ENCODE measurements around the gene NOD2.

Gene NOD2

GRCh38 chr16:50671644-50672260 is 21.7 kb upstream of the NOD2 start:
- DNase-seq, result no peak

- DNase-seq, result no peak
Measured at GRCh38 chr16:50673496-50674275, 19.7 kb upstream of the NOD2 start.

- DNase-seq, result no peak
Measured at GRCh38 chr16:50674831-50675230, 18.6 kb upstream of the NOD2 start.

DNA sequence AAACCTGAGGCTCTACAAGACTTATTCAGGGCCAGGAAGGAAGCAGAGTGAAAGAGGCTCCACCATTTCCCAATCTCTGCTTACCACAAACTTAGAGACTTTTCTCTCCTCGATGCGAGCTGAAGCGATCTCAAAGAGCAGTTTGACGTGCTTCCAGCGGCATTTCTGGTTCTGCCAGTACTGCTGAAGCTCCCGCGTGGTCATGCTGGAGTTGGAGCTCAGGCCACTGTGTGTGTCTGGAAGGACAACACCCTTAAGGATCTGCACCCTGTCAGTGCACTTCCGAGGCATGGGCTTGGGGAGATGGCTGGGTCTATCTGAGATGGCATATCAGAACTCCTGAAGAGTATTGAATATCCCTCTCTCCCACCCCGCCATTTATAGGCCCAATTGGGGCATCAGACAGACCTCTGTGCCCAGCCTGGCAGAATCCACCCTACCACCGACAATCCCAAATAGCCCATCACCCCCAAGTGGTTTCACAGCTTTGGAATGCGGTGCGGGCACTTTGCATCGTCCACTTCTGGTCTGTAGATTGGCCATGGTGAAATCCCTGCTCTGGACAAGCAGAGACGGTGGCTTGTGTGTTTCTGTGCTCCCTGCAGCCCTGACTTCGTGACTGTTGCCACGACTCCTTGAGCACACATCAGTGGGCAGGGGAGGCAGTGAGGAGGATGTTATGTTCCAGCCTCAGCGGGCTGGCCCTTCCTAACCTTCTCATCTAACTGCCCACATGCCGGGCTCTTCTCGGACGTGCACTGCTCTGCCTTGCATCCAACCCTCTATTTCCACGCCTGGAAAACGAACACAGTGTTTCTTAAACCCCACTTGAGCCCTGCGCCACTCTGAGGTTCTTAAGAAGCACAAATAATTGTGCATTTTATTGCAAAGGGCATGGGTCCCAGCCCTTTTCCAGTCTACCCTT is 17.5 kb upstream of the NOD2 start:
- DNase-seq, result no peak

GRCh38 chr16:50676684-50677225 is 16.7 kb upstream of the NOD2 start:
- DNase-seq, result no peak

DNA sequence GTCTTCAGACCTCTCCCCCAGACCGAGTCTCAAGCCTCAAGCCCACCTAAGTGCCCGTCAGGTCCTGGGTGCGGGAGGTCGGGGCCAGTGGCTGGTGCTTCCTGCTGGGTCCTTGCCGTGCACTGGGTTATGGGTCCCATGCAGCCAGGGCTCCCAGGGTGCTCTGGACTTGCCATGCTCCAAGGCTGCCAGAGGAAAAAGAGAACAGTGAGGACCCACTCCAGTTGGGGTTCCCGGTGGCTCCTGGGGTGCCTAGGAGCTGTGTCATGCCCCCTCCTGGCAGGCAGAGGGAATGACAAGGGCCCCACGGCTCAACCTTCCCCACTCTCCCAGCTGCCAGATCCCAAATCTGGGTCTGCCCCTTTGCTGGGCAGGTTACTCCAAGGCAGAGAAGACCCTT is 16.1 kb upstream of the NOD2 start:
- no peak for DNase-seq

DNA sequence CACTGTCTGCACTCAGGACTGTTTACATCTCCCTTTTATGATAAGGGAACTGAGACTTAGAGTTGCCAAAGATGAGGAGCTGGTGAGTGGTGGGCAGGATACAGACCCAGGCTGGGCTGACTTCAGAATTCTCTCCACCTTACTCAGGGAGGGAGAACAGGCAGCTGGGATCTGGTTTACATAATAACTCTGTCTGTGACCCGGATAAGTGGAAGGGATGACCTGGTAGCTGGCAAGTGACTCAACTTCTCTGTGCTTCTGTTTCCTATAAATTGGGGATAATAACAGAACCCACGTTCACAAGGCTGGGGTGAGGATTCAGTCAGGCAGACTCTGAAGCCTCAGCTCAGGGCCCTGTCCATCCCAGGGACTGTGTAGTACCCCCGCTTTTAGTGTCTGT is 14.9 kb upstream of the NOD2 start:
- no peak for DNase-seq

- DNase-seq, result no peak
Measured at GRCh38 chr16:50679266-50679665, 14.1 kb upstream of the NOD2 start.

DNA sequence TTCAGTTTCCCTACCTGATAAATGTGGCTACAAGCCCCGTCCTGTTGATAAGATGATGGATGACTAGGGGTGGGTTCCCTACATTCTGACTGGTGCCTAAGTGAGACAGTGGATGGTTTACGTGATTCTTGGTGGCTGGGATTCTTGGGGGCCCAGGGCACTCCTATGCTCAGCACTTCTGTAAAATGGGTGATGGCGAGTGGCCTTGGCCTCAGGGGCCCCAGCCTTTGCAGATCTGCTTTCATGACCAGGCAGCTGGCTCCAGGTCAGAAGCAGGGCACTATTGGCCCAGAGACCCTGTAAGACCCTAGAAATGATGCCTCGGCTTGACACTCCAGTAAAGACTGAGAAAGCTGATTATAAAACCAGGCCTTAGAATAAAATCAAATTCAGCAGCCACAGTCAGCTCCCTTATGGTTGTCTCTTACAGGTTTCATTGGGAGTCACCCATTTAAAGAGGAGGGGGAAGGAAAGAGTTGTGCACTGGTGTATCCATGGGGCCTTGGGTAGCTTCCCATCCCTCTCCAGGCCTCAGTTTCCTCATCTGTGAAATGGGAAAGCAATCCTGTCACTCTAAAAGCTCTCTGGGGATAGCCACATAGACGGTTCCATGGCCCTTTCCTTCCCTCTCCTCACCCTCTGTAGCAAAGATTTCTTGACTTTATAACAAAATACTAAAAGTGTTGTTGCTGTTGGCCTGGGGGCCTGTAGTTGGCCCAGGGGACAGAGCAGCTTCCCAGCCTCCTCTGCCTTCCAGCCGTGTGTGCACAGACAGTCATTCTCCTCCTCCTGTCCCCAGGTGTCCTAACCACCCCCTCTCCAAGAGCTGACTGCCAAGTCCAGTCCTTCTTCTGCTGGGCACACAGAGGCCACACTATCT is 13.5 kb upstream of the NOD2 start:
- DNase-seq, result no peak

DNA sequence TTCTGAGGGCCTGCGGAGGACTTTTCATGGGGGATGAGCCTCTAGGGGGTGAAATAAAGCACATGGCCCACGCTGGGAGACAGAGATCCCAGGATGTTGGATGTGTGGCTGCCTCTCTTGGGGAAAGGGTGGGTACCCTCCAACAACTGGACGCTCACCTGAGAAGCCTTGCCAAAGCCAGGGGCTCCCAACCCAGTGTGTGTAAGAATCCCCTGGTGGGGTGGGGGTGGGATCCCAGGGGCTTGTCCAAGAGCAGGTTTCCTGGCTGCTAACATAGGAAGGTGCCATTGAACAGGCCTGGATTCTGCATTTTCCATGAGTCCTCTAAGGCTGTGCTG is 12.9 kb upstream of the NOD2 start:
- DNase-seq, result no peak

GRCh38 chr16:50681021-50681885 is 12.2 kb upstream of the NOD2 start, which contains the start of gene SNX20:
Gene SNX20 (minus strand): TSS chr16:50681312. CDS start chr16:50677526, 3,786 bp downstream.
- no peak for DNase-seq

GRCh38 chr16:50683689-50684374 is 9.6 kb upstream of the NOD2 start:
- DNase-seq, result no peak

DNA sequence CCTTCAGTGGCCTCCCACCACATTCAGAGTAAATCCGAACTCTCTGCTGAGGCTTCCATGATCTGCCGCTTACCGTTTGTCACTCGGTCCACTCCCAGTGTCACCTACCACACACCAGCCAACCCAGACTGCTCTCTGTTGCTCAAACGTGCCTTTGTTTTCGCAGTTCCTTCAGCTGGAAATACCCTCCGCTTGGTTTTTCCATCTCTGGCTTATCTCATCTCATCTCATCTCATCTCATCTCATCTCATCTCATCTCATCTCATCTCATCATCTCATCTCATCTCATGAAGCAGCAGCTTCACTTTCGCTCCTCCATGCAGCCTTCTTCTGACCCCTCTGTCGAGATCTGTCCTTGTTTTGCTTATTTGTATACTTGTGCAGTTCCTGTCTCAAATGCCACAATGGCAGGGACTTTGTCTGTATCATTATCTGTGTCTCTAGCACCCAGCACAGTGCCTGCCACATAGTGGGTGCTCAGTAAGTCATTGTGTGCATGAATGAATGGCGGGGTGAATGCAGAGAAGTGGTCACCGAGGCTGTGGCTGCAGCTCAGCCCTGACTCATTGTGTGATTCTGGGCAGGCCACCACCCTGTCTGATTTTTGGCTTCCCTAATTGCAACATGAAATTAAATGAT is 8.5 kb upstream of the NOD2 start:
- DNase-seq, result no peak

DNA sequence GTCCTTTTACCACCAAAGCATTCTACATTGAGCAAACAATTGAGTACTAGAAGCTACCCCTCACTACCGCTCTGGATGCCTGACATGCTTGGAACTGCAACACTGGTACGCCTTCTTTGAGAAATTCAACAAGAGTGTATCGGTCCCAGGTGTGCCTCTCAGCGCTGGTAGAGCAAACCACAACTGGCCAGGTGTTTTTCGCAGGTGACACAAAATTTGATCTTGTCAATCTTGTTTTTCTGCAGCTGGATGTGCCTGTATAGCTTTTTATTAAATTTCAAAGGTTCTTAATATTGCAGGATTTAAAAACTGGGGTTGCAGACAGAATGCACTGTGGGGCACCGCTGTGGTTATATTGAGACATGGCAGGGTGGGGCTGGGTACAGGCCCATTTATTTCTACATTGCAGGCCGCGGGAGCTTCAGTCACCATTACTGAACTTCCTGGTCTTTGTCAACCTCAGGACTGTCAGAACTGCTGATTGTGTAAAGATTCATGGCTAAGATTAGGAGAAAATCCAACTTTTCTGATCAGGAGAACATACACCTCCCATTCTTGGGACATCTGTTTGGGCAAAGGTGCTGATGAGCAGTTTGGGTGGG is 7.8 kb upstream of the NOD2 start:
- no peak for DNase-seq

DNA sequence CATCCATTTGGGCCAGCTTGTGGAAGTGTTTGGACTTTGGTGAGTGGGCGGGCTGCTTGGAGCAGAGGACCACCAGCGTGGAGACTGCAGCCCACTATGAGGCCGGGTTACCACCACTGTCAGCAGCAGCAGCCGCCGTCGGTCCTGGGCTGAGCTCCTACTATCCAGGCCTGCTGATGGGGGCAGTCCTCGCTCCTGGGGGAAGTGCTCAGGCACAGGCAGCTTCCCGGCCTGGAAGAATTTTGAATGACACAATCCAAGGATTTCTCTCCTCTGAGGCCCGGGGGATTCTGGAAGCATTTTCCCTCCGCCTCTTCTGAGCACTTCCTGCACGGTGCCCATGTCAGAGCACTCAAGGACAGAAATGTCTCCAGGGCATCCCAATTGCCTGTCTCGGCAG is 5.3 kb upstream of the NOD2 start:
- DNase-seq, result no peak

DNA sequence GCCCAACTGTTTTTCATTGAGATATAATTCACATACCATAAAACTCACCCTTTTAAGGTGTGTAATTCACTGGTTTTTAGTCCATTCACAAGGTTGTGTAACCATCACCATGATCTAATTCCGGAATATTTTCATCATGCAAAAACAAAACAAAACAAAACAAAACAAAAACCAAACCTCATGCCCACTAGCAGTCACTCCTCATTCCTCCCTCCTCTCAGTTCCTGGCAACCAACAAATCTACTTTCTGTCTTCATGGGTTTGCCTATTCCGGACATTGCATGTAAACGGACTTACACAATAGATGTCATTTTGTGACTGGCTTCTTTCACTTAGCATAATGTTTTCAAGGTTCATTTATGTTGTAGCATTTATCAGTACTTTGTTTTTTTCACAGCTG is 4.5 kb upstream of the NOD2 start:
- DNase-seq, result no peak

DNA sequence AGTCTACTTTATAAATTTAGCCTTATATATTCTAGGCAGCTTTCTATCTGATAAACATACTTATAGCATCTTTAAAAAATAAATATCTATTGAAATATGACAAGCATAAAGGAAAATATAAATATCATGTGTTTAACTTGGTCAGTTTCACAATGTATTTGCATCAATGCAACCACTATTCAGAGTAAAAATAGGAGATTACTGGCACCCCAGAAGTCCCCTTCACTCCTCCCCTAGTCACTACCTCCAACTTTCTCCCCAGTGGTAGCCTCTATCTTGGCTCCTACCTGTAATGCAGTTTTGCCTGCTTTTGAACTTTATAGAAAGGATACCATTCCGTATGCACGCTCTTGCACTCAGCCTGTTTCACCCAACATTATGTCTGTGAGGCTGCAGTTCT is 3.2 kb upstream of the NOD2 start:
- DNase-seq, result no peak

GRCh38 chr16:50692644-50692998 is 785 bp upstream of the NOD2 start:
- DNase-seq, result no peak

DNA sequence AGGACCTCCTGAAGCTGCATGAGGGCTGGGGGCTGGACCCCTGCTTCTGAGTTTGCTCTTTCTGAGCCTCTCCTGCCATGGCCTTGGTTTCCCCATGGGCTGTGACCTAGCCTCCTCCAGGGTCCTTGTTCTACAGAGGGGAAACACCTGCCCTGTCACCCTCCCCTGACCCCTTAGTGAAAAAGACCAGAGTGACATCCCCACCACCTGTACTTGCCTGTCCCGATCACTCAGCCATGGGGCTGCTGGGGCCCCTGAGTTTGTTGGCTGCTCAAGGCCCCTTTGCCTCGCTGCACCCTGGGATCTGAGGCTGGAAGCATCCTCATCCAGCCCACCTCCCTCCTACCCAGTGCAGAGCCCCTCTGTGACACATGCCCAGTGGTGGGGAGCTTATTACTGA is 800 bp downstream of the NOD2 start:
- DNase-seq, result no peak
